ENCODE data around the gene PCDHGB4. TPM values are rescaled to one million over a fixed set of nuclear protein-coding genes. Genes with fewer than 3 reads are reported as not detected.
"Not testable (repeated sequence)": the region's sequence is repeated elsewhere in the genome, so short reads cannot be mapped to it uniquely, and the experiment has no call there.

PCDHGB4 gene
- total RNA-seq, 2 experiments from 2014 or later = 6.9 to 9.3 TPM

DNA sequence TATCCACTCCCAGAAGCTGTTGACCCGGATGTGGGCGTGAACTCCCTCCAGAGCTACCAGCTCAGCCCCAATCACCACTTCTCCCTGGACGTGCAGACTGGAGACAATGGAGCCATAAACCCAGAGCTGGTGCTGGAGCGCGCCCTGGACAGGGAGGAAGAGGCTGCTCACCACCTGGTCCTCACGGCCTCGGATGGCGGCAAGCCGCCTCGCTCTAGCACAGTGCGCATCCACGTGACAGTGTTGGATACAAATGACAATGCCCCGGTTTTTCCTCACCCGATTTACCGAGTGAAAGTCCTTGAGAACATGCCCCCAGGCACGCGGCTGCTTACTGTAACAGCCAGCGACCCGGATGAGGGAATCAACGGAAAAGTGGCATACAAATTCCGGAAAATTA lies 5.8 kb downstream of the PCDHGB4 start:
- CTCF ChIA-PET (ENCODE audit: unreplicated experiment) = no interaction called here
- intact Hi-C loops (cut with micrococcal nuclease; ENCODE audit: unreplicated experiment) = no loop called here
- H2AFZ ChIP-seq (ENCODE audit: low read length) = no peak overlapping the region
- peaks cover 7% of the 10 kb centered on the region for H3K4me1 ChIP-seq (ENCODE audit: insufficient read depth, low read length, poor library complexity, severe bottlenecking)
- H3K79me2 ChIP-seq (ENCODE audit: insufficient read depth, low read depth, low read length) = peaks cover 8% of the 10 kb centered on the region; the same call in 1 of the 2 replicates
- H3K4me3 ChIP-seq (ENCODE audit: low read depth, low read length, poor library complexity, severe bottlenecking) = no peak overlapping the region
- BruUV-seq (replicated peaks) = no TSS peak
- H3K9me3 ChIP-seq (ENCODE audit: low read length) = no peaks in the 10 kb centered on the region
- no peaks in the 10 kb centered on the region for H3K9me2 ChIP-seq (ENCODE audit: insufficient read depth, low read length)
- no peak overlapping the region for H3K4me2 ChIP-seq (ENCODE audit: low read length)
- DNase-seq (ENCODE audit: low spot score) = no peak
- no peaks in the 10 kb centered on the region for H4K20me1 ChIP-seq (ENCODE audit: insufficient read depth, low read length)
- TF ChIP-seq, protein P1, sequence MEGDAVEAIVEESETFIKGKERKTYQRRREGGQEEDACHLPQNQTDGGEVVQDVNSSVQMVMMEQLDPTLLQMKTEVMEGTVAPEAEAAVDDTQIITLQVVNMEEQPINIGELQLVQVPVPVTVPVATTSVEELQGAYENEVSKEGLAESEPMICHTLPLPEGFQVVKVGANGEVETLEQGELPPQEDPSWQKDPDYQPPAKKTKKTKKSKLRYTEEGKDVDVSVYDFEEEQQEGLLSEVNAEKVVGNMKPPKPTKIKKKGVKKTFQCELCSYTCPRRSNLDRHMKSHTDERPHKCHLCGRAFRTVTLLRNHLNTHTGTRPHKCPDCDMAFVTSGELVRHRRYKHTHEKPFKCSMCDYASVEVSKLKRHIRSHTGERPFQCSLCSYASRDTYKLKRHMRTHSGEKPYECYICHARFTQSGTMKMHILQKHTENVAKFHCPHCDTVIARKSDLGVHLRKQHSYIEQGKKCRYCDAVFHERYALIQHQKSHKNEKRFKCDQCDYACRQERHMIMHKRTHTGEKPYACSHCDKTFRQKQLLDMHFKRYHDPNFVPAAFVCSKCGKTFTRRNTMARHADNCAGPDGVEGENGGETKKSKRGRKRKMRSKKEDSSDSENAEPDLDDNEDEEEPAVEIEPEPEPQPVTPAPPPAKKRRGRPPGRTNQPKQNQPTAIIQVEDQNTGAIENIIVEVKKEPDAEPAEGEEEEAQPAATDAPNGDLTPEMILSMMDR (conservative IDR thresholded peaks at IDR 0.05; ENCODE audit: low read length) = no peak
- no peak for TF ChIP-seq EZH2phosphoT487 (IDR thresholded peaks at IDR 0.05; ENCODE audit: borderline replicate concordance, low read depth, low read length)
- POLR2A ChIA-PET = no interaction called here
- H3K36me3 ChIP-seq (ENCODE audit: insufficient read depth, low read length) = no peaks in the 10 kb centered on the region
- H3K27ac ChIP-seq (ENCODE audit: low read depth, low read length, poor library complexity, severe bottlenecking) = no peak overlapping the region

DNA sequence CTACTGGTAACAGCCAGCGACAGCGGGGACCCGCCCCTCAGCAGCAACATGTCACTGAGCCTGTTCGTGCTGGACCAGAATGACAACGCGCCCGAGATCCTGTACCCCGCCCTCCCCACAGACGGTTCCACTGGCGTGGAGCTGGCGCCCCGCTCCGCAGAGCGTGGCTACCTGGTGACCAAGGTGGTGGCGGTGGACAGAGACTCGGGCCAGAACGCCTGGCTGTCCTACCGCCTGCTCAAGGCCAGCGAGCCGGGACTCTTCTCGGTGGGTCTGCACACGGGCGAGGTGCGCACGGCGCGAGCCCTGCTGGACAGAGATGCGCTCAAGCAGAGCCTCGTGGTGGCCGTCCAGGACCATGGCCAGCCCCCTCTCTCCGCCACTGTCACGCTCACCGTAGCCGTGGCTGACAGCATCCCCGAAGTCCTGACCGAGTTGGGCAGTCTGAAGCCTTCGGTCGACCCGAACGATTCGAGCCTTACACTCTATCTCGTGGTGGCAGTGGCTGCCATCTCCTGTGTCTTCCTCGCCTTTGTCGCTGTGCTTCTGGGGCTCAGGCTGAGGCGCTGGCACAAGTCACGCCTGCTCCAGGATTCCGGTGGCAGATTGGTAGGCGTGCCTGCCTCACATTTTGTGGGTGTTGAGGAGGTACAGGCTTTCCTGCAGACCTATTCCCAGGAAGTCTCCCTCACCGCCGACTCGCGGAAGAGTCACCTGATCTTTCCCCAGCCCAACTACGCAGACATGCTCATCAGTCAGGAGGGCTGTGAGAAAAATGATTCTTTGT lies 7.1 kb downstream of the PCDHGB4 start:
- H3K27ac ChIP-seq (ENCODE audit: low read depth, low read length, poor library complexity, severe bottlenecking); BruUV-seq (replicated peaks); H3K36me3 ChIP-seq (ENCODE audit: insufficient read depth, low read length); CTCF ChIA-PET (ENCODE audit: unreplicated experiment); H3K9me2 ChIP-seq (ENCODE audit: insufficient read depth, low read length); H3K4me2 ChIP-seq (ENCODE audit: low read length); POLR2A ChIA-PET; H3K4me3 ChIP-seq (ENCODE audit: low read depth, low read length, poor library complexity, severe bottlenecking); H4K20me1 ChIP-seq (ENCODE audit: insufficient read depth, low read length); DNase-seq (ENCODE audit: low spot score); H3K4me1 ChIP-seq (ENCODE audit: insufficient read depth, low read length, poor library complexity, severe bottlenecking); H2AFZ ChIP-seq (ENCODE audit: low read length); H3K79me2 ChIP-seq (ENCODE audit: insufficient read depth, low read depth, low read length); H3K9me3 ChIP-seq (ENCODE audit: low read length); intact Hi-C loops (cut with micrococcal nuclease; ENCODE audit: unreplicated experiment): not testable (repeated sequence)

DNA sequence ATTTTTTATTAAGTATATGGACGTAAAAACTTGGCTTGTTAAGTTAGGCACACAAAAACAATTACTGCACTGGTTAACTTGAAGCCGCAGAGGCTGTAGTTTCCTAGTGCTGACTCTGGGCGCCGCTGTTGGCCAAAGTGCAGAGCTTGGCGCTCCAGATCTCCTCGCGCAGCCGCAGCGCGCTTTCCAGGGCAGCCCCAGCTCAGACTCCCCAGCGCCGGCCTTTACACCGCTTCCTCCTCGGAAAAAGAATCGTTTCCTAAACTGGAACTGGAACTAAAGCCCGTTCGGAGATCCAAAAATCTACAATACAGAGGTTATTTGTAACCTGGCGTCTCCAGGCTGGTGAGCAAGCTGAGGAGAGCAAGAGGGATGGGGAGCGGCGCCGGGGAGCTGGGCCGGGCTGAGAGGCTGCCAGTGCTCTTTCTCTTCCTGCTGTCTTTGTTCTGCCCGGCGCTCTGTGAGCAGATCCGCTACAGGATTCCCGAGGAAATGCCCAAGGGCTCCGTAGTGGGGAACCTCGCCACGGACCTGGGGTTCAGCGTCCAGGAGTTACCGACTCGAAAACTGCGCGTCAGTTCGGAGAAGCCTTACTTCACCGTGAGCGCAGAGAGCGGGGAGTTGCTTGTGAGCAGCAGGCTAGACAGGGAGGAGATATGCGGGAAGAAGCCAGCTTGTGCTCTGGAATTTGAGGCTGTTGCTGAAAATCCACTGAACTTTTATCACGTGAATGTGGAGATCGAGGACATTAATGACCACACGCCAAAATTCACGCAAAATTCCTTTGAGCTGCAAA lies 10.5 kb downstream of the PCDHGB4 start, which contains the start of gene PCDHGB5:
TSS of gene PCDHGB5 (plus strand) at position 192 of the 796 bp plus-strand sequence. CDS start at position 373, 181 bp downstream.
- TF ChIP-seq, protein P1 (conservative IDR thresholded peaks at IDR 0.05; ENCODE audit: low read length) = peak; percentile 60
- H3K4me3 ChIP-seq (ENCODE audit: low read depth, low read length, poor library complexity, severe bottlenecking); H2AFZ ChIP-seq (ENCODE audit: low read length); H3K9me2 ChIP-seq (ENCODE audit: insufficient read depth, low read length); H3K4me2 ChIP-seq (ENCODE audit: low read length); H3K79me2 ChIP-seq (ENCODE audit: insufficient read depth, low read depth, low read length); BruUV-seq (replicated peaks); H4K20me1 ChIP-seq (ENCODE audit: insufficient read depth, low read length); H3K27ac ChIP-seq (ENCODE audit: low read depth, low read length, poor library complexity, severe bottlenecking); DNase-seq (ENCODE audit: low spot score); H3K9me3 ChIP-seq (ENCODE audit: low read length); intact Hi-C loops (cut with micrococcal nuclease; ENCODE audit: unreplicated experiment); H3K36me3 ChIP-seq (ENCODE audit: insufficient read depth, low read length); H3K4me1 ChIP-seq (ENCODE audit: insufficient read depth, low read length, poor library complexity, severe bottlenecking): not testable (repeated sequence)
- ChIA-PET CTCF (ENCODE audit: unreplicated experiment) (interaction anchor here (1.2 kb wide), 1 partner anchor 166 kb away, joined by 4 read pairs; no protein-coding TSS in a partner anchor), POLR2A (interaction anchor here (0.5 to 2.3 kb wide), 7 partner anchors 9 to 169 kb away, joined by 3 to 6 read pairs (median 3); partner anchors contain the start of genes PCDHGB3 and PCDHGB4)
